Nephron (organoid): ENCODE measurements around the gene ARHGAP26.

Source experiments
- H3K27ac Mint-ChIP-seq, 3 experiments: 2 replicates each; pipeline ENCODE4 v1.8.0; 2020; ENCODE audit warnings: mixed read lengths in 3 of 3, mild to moderate bottlenecking in 2 of 3, moderate library complexity in 1 of 3
- H3K27me3 Mint-ChIP-seq: 2 replicates; pipeline ENCODE4 v1.8.0; 2021; ENCODE audit warnings: low read depth, mild to moderate bottlenecking, moderate library complexity, mixed read lengths
- H3K36me3 Mint-ChIP-seq: 2 replicates; pipeline ENCODE4 v1.8.0; 2020; ENCODE audit warnings: low read depth, mixed read lengths
- H3K4me1 Mint-ChIP-seq: 2 replicates; pipeline ENCODE4 v1.8.0; 2020; ENCODE audit warnings: mixed read lengths
- H3K4me3 Mint-ChIP-seq, 3 experiments: 2 replicates each; pipeline ENCODE4 v1.8.0; 2020; ENCODE audit warnings: mild to moderate bottlenecking in 3 of 3, mixed read lengths in 3 of 3, moderate library complexity in 2 of 3
- H3K9me3 Mint-ChIP-seq: 2 replicates; pipeline ENCODE4 v1.8.0; 2020; ENCODE audit warnings: mixed read lengths
- CTCF ChIP-seq, 3 experiments: fragments of 200-600 bp; sonication (generic); IDR thresholded peaks; one replicate each; pipeline ENCODE4 v1.5.0; 2021; ENCODE audit warnings: antibody characterized with exemption in 3 of 3; ENCODE audit not compliant: unreplicated experiment in 3 of 3

ARHGAP26 gene

GRCh38 chr5:142757564-142757963, 12.6 kb upstream of the ARHGAP26 start:
- Mint-ChIP-seq H3K4me1 (no peaks in the 10 kb centered on the region), H3K27ac (no peak overlapping the region), H3K36me3 (no peaks in the 10 kb centered on the region), H3K27me3 (peaks cover 5% of the 10 kb centered on the region), H3K9me3 (no peaks in the 10 kb centered on the region), H3K4me3 (no peak overlapping the region)
- TF ChIP-seq CTCF (IDR thresholded peaks at IDR 0.05; ENCODE audit: unreplicated experiment in 3 of 3), result no peak

GRCh38 chr5:142758062-142758795, 11.9 kb upstream of the ARHGAP26 start:
- H3K4me1 Mint-ChIP-seq, result no peaks in the 10 kb centered on the region
- no peak for TF ChIP-seq CTCF (IDR thresholded peaks at IDR 0.05; ENCODE audit: unreplicated experiment in 3 of 3)

GRCh38 chr5:142758796-142759145, 11.4 kb upstream of the ARHGAP26 start:
- Mint-ChIP-seq H3K4me1 (no peaks in the 10 kb centered on the region), H3K27ac (no peak overlapping the region), H3K9me3 (no peaks in the 10 kb centered on the region), H3K4me3 (no peak overlapping the region), H3K27me3 (peaks cover 5% of the 10 kb centered on the region), H3K36me3 (no peaks in the 10 kb centered on the region)
- TF ChIP-seq CTCF (IDR thresholded peaks at IDR 0.05; ENCODE audit: unreplicated experiment in 3 of 3), result no peak

More at GRCh38 chr5:142758062-142758795, 11.9 kb upstream of the ARHGAP26 start:
- Mint-ChIP-seq H3K36me3 (no peaks in the 10 kb centered on the region), H3K9me3 (no peaks in the 10 kb centered on the region), H3K27me3 (peaks cover 5% of the 10 kb centered on the region), H3K4me3 (no peak overlapping the region), H3K27ac (no peak overlapping the region)

- no peaks in the 10 kb centered on the region for H3K36me3 Mint-ChIP-seq
- no peak overlapping the region for H3K4me3 Mint-ChIP-seq
- no peaks in the 10 kb centered on the region for H3K27me3 Mint-ChIP-seq
- TF ChIP-seq CTCF (IDR thresholded peaks at IDR 0.05; ENCODE audit: unreplicated experiment in 3 of 3), result no peak
- no peaks in the 10 kb centered on the region for H3K9me3 Mint-ChIP-seq
- no peaks in the 10 kb centered on the region for H3K4me1 Mint-ChIP-seq
- no peak overlapping the region for H3K27ac Mint-ChIP-seq
Measured at GRCh38 chr5:142763701-142764100, 6.5 kb upstream of the ARHGAP26 start.

GRCh38 chr5:142767178-142767577, 3.0 kb upstream of the ARHGAP26 start:
- Mint-ChIP-seq H3K36me3 (no peaks in the 10 kb centered on the region), H3K9me3 (no peaks in the 10 kb centered on the region), H3K4me1 (peaks cover 12% of the 10 kb centered on the region), H3K4me3 (no peak overlapping the region), H3K27me3 (peaks cover 20% of the 10 kb centered on the region), H3K27ac (no peak overlapping the region)
- TF ChIP-seq CTCF (IDR thresholded peaks at IDR 0.05; ENCODE audit: unreplicated experiment in 3 of 3), result no peak

GRCh38 chr5:142767911-142768310, 2.3 kb upstream of the ARHGAP26 start:
- Mint-ChIP-seq H3K27me3 (peaks cover 28% of the 10 kb centered on the region), H3K27ac (no peak overlapping the region), H3K9me3 (no peaks in the 10 kb centered on the region), H3K4me1 (peaks cover 12% of the 10 kb centered on the region), H3K4me3 (peak overlapping the region; percentile 23 to 47 (median 42)), H3K36me3 (no peaks in the 10 kb centered on the region)
- no peak for TF ChIP-seq CTCF (IDR thresholded peaks at IDR 0.05; ENCODE audit: unreplicated experiment in 3 of 3)
